Esophagus squamous epithelium (tissue), 4 donors: ENCODE data around the gene RALB.

Experiments
- POLR2A ChIP-seq, 4 donors: fragments of 450-650 bp; IDR thresholded peaks; one replicate each; pipeline ENCODE4 v1.6.1; 2017; ENCODE audit warnings: antibody characterized with exemption in 4 of 4, mild to moderate bottlenecking in 4 of 4, moderate library complexity in 3 of 4
- TF ChIP-seq, protein P1 (sequence below), 6 experiments: fragments of 450-650 bp in 4 of 6; fragments of 200-600 bp in 2 of 6; sonication (generic) in 2 of 6; IDR thresholded peaks; one replicate each; pipeline ENCODE4 v1.5.1; 2016 to 2019; ENCODE audit warnings: antibody characterized with exemption in 6 of 6, mild to moderate bottlenecking in 4 of 6, moderate library complexity in 4 of 6

DNA sequence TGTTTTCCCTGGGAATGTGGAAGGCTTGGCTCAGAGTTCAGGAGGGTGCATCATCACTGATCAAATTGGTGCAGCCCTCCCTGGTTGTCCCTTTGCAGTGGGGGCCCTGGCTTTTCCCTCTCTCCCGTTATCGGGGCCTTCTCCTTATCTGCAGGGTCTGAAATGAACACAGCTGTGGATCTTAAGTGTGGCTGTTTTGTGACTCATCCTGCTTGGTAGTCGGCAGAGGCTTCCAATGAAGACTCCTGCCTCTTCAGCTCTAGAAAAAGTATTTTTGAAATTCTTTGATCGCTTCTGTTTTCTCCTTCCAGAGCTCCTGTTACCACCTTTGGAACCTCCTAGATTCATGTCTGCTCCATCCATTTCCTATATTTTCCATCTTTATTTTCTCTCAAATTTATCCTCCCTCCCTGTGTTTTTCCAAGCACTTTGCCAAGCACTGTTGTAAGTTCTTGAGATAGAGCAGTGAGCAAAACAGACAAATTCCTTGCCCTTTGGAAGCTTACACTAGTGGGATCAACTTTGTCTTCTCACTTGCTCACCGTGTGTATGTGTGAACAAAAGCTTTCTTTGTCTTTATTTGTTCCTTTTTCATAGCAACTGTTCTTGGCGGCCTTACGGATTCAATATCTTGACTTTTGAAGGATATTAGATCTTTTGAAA, 45.7 kb downstream of the RALB start:
- TF ChIP-seq, protein P1, sequence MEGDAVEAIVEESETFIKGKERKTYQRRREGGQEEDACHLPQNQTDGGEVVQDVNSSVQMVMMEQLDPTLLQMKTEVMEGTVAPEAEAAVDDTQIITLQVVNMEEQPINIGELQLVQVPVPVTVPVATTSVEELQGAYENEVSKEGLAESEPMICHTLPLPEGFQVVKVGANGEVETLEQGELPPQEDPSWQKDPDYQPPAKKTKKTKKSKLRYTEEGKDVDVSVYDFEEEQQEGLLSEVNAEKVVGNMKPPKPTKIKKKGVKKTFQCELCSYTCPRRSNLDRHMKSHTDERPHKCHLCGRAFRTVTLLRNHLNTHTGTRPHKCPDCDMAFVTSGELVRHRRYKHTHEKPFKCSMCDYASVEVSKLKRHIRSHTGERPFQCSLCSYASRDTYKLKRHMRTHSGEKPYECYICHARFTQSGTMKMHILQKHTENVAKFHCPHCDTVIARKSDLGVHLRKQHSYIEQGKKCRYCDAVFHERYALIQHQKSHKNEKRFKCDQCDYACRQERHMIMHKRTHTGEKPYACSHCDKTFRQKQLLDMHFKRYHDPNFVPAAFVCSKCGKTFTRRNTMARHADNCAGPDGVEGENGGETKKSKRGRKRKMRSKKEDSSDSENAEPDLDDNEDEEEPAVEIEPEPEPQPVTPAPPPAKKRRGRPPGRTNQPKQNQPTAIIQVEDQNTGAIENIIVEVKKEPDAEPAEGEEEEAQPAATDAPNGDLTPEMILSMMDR (IDR thresholded peaks at IDR 0.05): no peak
- TF ChIP-seq POLR2A (IDR thresholded peaks at IDR 0.05): no peak
